GM12878 (cell line): Measurements from ENCODE around the gene RALGPS1. TPM values are rescaled to one million over a fixed set of nuclear protein-coding genes. Genes with fewer than 3 reads are reported as not detected.

Source experiments
- ATF7 ChIP-seq: fragments of 450-650 bp; IDR thresholded peaks from 2 replicates; pipeline ENCODE4 v1.6.1; 2016; ENCODE audit warnings: low read depth, mild to moderate bottlenecking
- BACH1 ChIP-seq: fragments of 450-650 bp; IDR thresholded peaks from 2 replicates; pipeline ENCODE4 v1.6.1; 2017; ENCODE audit warnings: mild to moderate bottlenecking, borderline replicate concordance
- BCL3 ChIP-seq: IDR thresholded peaks from 2 replicates; pipeline ENCODE4 v1.6.1; 2011; ENCODE audit warnings: borderline replicate concordance, low read depth, mild to moderate bottlenecking, moderate library complexity, low read length; ENCODE audit not compliant: insufficient read depth, poor library complexity, severe bottlenecking
- CHD1 ChIP-seq: IDR thresholded peaks from 2 replicates; pipeline ENCODE4 v1.6.1; 2012; ENCODE audit warnings: low read depth, low read length, improper control_type of control experiment
- CHD2 ChIP-seq: IDR thresholded peaks from 2 replicates; pipeline ENCODE4 v1.6.1; 2011; ENCODE audit warnings: low read depth, low read length, improper control_type of control experiment, borderline replicate concordance
- FOS ChIP-seq: IDR thresholded peaks from 3 replicates; pipeline ENCODE4 v1.6.1; 2011; ENCODE audit warnings: borderline replicate concordance; ENCODE audit not compliant: insufficient read length; ENCODE audit errors: extremely low read depth
- FOXK2 ChIP-seq: fragments of 450-650 bp; IDR thresholded peaks from 2 replicates; pipeline ENCODE4 v1.6.1; 2017; ENCODE audit warnings: mild to moderate bottlenecking, moderate library complexity
- MXI1 ChIP-seq: fragments of 150-350 bp; IDR thresholded peaks from 2 replicates; pipeline ENCODE4 v1.6.1; 2011; ENCODE audit warnings: low read depth, mild to moderate bottlenecking, inconsistent platforms, low read length, improper control_type of control experiment
- NFIC ChIP-seq: IDR thresholded peaks from 2 replicates; pipeline ENCODE4 v1.6.1; 2012; ENCODE audit warnings: low read depth, mild to moderate bottlenecking, inconsistent platforms, low read length, moderate library complexity
- PBX3 ChIP-seq: IDR thresholded peaks from 2 replicates; pipeline ENCODE4 v1.6.1; 2011; ENCODE audit warnings: mild to moderate bottlenecking, low read depth, low read length, moderate library complexity; ENCODE audit not compliant: insufficient replicate concordance
- RAD21 ChIP-seq: IDR thresholded peaks from 2 replicates; pipeline ENCODE4 v1.6.1; 2011; ENCODE audit warnings: mild to moderate bottlenecking, low read depth, low read length, moderate library complexity; ENCODE audit not compliant: insufficient read depth
- RCOR1 ChIP-seq: conservative IDR thresholded peaks from 2 replicates; pipeline ENCODE4 v1.6.1; 2012; ENCODE audit warnings: low read depth, low read length, improper control_type of control experiment
- RELB ChIP-seq: fragments of 450-650 bp; IDR thresholded peaks from 2 replicates; pipeline ENCODE4 v1.6.1; 2017; ENCODE audit warnings: low read depth, mild to moderate bottlenecking, moderate library complexity
- SMARCA5 ChIP-seq: fragments of 450-650 bp; IDR thresholded peaks from 2 replicates; pipeline ENCODE4 v1.6.1; 2017; ENCODE audit warnings: mild to moderate bottlenecking
- SMC3 ChIP-seq: IDR thresholded peaks from 2 replicates; pipeline ENCODE4 v1.6.1; 2011; ENCODE audit warnings: low read length, improper control_type of control experiment, borderline replicate concordance
- SPI1 ChIP-seq: IDR thresholded peaks from 2 replicates; pipeline ENCODE4 v1.6.1; 2011; ENCODE audit warnings: low read depth, mild to moderate bottlenecking, low read length, moderate library complexity, borderline replicate concordance; ENCODE audit not compliant: insufficient read depth
- USF2 ChIP-seq: IDR thresholded peaks from 2 replicates; pipeline ENCODE4 v1.6.1; 2011; ENCODE audit warnings: low read depth, low read length, improper control_type of control experiment, borderline replicate concordance
- ZNF24 ChIP-seq: fragments of 450-650 bp; IDR thresholded peaks from 2 replicates; pipeline ENCODE4 v1.6.1; 2017; ENCODE audit warnings: antibody characterized with exemption, mild to moderate bottlenecking
- ZZZ3 ChIP-seq: IDR thresholded peaks from 2 replicates; pipeline ENCODE4 v1.6.1; 2011; ENCODE audit warnings: low read depth; ENCODE audit not compliant: control insufficient read depth, insufficient read length
- polyA plus RNA-seq, 11 experiments: library from polyadenylated mRNA; depleted of rRNA in 4 of 11; unstranded in 6 of 11; stranded (reverse) in 5 of 11; fragments of >200 nt; fragmentation: Nextera tagmentation in 4 of 11; fragmentation: Illumina TruSeq in 1 of 11; extraction: Ambion mirVana in 4 of 11; extraction: Trizol in 1 of 11; gene quantifications; 1 replicate in 1 of 11; 2 replicates in 10 of 11; pipeline versions ENCODE4 v1.2.1 to v1.2.3, GENCODE V29; 2011 to 2016; ENCODE audit warnings: inconsistent platforms in 2 of 11, missing spikeins in 2 of 11, low read depth in 1 of 11
- total RNA-seq, 4 experiments: library from RNA; depleted of rRNA in 3 of 4; stranded (reverse); fragments of >200 nt in 3 of 4; fragmentation: Illumina TruSeq in 1 of 4; extraction: Trizol in 1 of 4; gene quantifications; 2 replicates each; pipeline versions ENCODE4 v1.2.1 to v1.2.3, GENCODE V29; 2013 to 2021
- TF ChIP-seq, protein P1 (sequence below): fragments of 150-350 bp; IDR thresholded peaks from 2 replicates; pipeline ENCODE4 v1.6.1; 2016; ENCODE audit warnings: low read depth, low read length

The RALGPS1 gene
- total and polyA plus RNA-seq, 10 of the 15 experiments (the other 5 are each of a cell fraction or from before 2014, with no cell fraction given), result 0.13 to 5.6 (median 2.7) TPM

DNA sequence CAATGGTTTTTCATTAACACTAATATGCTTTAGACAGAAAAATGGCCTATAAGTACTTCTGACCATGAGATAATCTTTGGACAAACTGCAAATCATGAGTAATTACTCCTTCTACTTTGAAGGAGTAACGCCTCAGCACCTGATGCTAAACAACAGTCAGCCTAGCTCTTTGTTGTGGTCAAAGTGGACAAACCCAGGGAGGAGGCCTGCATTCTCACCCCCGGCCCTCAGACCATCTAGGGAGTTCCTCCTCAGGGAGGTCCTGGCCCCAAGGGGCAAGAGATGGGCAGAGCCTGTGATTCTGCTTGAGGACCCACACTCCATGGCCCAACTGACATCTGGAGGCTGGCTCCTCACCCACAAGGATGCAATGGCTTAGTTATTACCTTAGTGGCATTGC is 256.1 kb downstream of the RALGPS1 start (continued):
- TF ChIP-seq RELB (peak; percentile 51), NFIC (peak; percentile 36; the same call in 1 of the 2 replicates), BACH1 (peak; percentile 30; the same call in 1 of the 2 replicates), SMC3 (peak; percentile 10; the same call in 1 of the 2 replicates), RCOR1 (no peak), BCL3 (peak; percentile 69), CHD1 (no peak), RAD21 (0 out of 2 replicates have a peak, but pooled peaks have one; percentile 0), ZNF24 (0 out of 2 replicates have a peak, but pooled peaks have one; percentile 38), FOS (no peak), SMARCA5 (0 out of 2 replicates have a peak, but pooled peaks have one; percentile 14), ZZZ3 (no peak), MXI1 (no peak), USF2 (peak; percentile 2; the same call in 1 of the 2 replicates), FOXK2 (no peak), PBX3 (peak; percentile 3), ATF7 (peak; percentile 82), CHD2 (peak; percentile 52; the same call in 1 of the 2 replicates), SPI1 (no peak)
- TF ChIP-seq, protein P1, sequence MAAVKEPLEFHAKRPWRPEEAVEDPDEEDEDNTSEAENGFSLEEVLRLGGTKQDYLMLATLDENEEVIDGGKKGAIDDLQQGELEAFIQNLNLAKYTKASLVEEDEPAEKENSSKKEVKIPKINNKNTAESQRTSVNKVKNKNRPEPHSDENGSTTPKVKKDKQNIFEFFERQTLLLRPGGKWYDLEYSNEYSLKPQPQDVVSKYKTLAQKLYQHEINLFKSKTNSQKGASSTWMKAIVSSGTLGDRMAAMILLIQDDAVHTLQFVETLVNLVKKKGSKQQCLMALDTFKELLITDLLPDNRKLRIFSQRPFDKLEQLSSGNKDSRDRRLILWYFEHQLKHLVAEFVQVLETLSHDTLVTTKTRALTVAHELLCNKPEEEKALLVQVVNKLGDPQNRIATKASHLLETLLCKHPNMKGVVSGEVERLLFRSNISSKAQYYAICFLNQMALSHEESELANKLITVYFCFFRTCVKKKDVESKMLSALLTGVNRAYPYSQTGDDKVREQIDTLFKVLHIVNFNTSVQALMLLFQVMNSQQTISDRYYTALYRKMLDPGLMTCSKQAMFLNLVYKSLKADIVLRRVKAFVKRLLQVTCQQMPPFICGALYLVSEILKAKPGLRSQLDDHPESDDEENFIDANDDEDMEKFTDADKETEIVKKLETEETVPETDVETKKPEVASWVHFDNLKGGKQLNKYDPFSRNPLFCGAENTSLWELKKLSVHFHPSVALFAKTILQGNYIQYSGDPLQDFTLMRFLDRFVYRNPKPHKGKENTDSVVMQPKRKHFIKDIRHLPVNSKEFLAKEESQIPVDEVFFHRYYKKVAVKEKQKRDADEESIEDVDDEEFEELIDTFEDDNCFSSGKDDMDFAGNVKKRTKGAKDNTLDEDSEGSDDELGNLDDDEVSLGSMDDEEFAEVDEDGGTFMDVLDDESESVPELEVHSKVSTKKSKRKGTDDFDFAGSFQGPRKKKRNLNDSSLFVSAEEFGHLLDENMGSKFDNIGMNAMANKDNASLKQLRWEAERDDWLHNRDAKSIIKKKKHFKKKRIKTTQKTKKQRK, result no peak
